T-helper 1 cell treated with Interleukin-12 subunit alpha and Interleukin-12 subunit beta and Interleukin-4 antibody, amounts not matched to agents 30 μg/mL and 1 μg/mL, for 36 hours (primary cell): Measurements from ENCODE around the gene ZFHX3.

ENCODE experiments used
- H3K27ac Mint-ChIP-seq: one replicate; pipeline ENCODE4 v1.8.0; 2021; ENCODE audit warnings: mild to moderate bottlenecking, mixed read lengths
- H3K27me3 Mint-ChIP-seq: one replicate; pipeline ENCODE4 v1.8.0; 2021; ENCODE audit warnings: low read depth, mixed read lengths
- H3K36me3 Mint-ChIP-seq: one replicate; pipeline ENCODE4 v1.8.0; 2021; ENCODE audit warnings: low read depth, mixed read lengths
- H3K4me1 Mint-ChIP-seq: one replicate; pipeline ENCODE4 v1.8.0; 2021; ENCODE audit warnings: low read depth, mixed read lengths
- H3K4me3 Mint-ChIP-seq: one replicate; pipeline ENCODE4 v1.8.0; 2021; ENCODE audit warnings: mild to moderate bottlenecking, moderate library complexity, mixed read lengths
- H3K9me3 Mint-ChIP-seq: one replicate; pipeline ENCODE4 v1.8.0; 2021; ENCODE audit warnings: mixed read lengths

ZFHX3 gene

GRCh38 chr16:72751076-72751475, 296.9 kb downstream of the ZFHX3 start:
- Mint-ChIP-seq H3K36me3 (no peaks in the 10 kb centered on the region), H3K4me1 (no peaks in the 10 kb centered on the region), H3K9me3 (no peaks in the 10 kb centered on the region), H3K4me3 (no peak overlapping the region), H3K27me3 (no peaks in the 10 kb centered on the region), H3K27ac (no peak overlapping the region)

GRCh38 chr16:72749091-72749490, 298.8 kb downstream of the ZFHX3 start:
- Mint-ChIP-seq H3K36me3 (no peaks in the 10 kb centered on the region), H3K27ac (no peak overlapping the region), H3K4me1 (no peaks in the 10 kb centered on the region), H3K27me3 (no peaks in the 10 kb centered on the region), H3K4me3 (no peak overlapping the region), H3K9me3 (no peaks in the 10 kb centered on the region)

- H3K4me3 Mint-ChIP-seq: no peak overlapping the region
- H3K4me1 Mint-ChIP-seq: no peaks in the 10 kb centered on the region
- no peaks in the 10 kb centered on the region for H3K27me3 Mint-ChIP-seq
- no peak overlapping the region for H3K27ac Mint-ChIP-seq
- H3K36me3 Mint-ChIP-seq: no peaks in the 10 kb centered on the region
- H3K9me3 Mint-ChIP-seq: no peaks in the 10 kb centered on the region
These were observed 303.7 kb downstream of the ZFHX3 start for GRCh38 chr16:72744076-72744793.

GRCh38 chr16:72743011-72743761, 304.7 kb downstream of the ZFHX3 start:
- Mint-ChIP-seq H3K9me3 (no peaks in the 10 kb centered on the region), H3K4me3 (no peak overlapping the region), H3K27ac (no peak overlapping the region), H3K27me3 (no peaks in the 10 kb centered on the region), H3K4me1 (no peaks in the 10 kb centered on the region), H3K36me3 (no peaks in the 10 kb centered on the region)

- Mint-ChIP-seq H3K27ac (no peak overlapping the region), H3K4me1 (no peaks in the 10 kb centered on the region), H3K36me3 (no peaks in the 10 kb centered on the region), H3K9me3 (no peaks in the 10 kb centered on the region), H3K4me3 (no peak overlapping the region), H3K27me3 (no peaks in the 10 kb centered on the region)
These were observed 307.6 kb downstream of the ZFHX3 start for GRCh38 chr16:72740347-72740746.

GRCh38 chr16:72739577-72739976, 308.4 kb downstream of the ZFHX3 start:
- Mint-ChIP-seq H3K36me3 (no peaks in the 10 kb centered on the region), H3K4me3 (no peak overlapping the region), H3K9me3 (no peaks in the 10 kb centered on the region), H3K27ac (no peak overlapping the region), H3K27me3 (no peaks in the 10 kb centered on the region), H3K4me1 (no peaks in the 10 kb centered on the region)

- no peaks in the 10 kb centered on the region for H3K4me1 Mint-ChIP-seq
- no peaks in the 10 kb centered on the region for H3K36me3 Mint-ChIP-seq
- no peak overlapping the region for H3K27ac Mint-ChIP-seq
- no peaks in the 10 kb centered on the region for H3K27me3 Mint-ChIP-seq
- peaks cover 11% of the 10 kb centered on the region for H3K9me3 Mint-ChIP-seq
- no peak overlapping the region for H3K4me3 Mint-ChIP-seq
These were observed 311.9 kb downstream of the ZFHX3 start for GRCh38 chr16:72736074-72736473.
